Epithelial cell of esophagus (primary cell): ENCODE results near the gene MLST8.

Source experiments
- DNase-seq: peaks from one replicate; pipeline ENCODE4 v3.0.0; 2010; ENCODE audit warnings: low read depth
- H3K4me3 ChIP-seq: 2 replicates; pipeline ENCODE4 v1.5.1; 2011; ENCODE audit warnings: mild to moderate bottlenecking, low read length, control low read depth
- CTCF ChIP-seq: IDR thresholded peaks from 2 replicates; pipeline ENCODE4 v1.5.1; 2011; ENCODE audit warnings: low read depth, mild to moderate bottlenecking, low read length, control low read depth, inconsistent platforms; ENCODE audit not compliant: insufficient read depth; ENCODE audit errors: missing control alignments

Gene MLST8

DNA sequence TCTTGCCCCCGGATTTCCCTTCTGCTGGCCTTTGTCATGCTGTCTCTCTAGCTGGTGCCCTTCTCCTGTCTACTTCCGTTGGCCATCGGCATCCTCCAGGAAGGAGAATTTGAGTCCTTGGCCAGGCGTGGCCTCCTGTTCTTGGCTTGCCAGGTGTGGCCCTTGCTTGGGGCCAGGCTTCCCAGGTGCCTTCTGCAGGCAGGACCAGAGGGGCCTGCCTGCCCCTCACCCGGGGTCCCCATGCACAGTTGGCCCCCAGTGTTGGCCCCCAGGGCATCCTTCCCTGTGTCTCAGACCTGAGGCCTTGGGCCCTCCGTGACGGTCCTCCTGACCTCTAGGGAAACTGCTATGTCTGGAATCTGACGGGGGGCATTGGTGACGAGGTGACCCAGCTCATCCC is 2.6 kb downstream of the MLST8 start:
- DNase-seq: no peak

GRCh38 chr16:2208308-2208707 is 3.1 kb downstream of the MLST8 start:
- H3K4me3 ChIP-seq: no peak overlapping the region
- DNase-seq: no peak
- TF ChIP-seq CTCF: no peak

More for the DNA sequence above, 2.6 kb downstream of the MLST8 start:
- H3K4me3 ChIP-seq: no peak overlapping the region
- TF ChIP-seq CTCF: no peak

GRCh38 chr16:2208772-2209171 is 3.5 kb downstream of the MLST8 start:
- TF ChIP-seq CTCF: no peak
- no peak for DNase-seq
- no peak overlapping the region for H3K4me3 ChIP-seq

- no peak overlapping the region for H3K4me3 ChIP-seq
- DNase-seq: no peak
- no peak for TF ChIP-seq CTCF
These were observed 4.2 kb downstream of the MLST8 start for GRCh38 chr16:2209258-2210008.

DNA sequence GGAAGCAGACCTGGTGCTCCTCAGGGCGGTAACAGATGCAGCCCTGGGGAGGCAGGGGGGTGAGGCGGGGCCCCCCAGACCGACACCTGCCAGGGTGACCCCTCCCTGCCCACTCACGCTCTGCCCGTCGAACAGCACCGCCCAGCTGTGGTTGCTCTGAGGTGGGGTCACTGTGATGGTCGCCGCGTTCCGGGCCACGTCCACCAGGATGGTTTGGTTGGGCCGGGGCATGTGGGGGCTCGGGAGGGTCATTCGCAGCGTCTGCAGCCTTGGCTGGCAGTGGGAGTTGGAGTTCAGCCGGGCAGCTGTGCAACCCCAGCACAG is 4.7 kb downstream of the MLST8 start:
- no peak for DNase-seq
- H3K4me3 ChIP-seq: no peak overlapping the region
- TF ChIP-seq CTCF: no peak

- no peak within 1 kb of the TSS for H3K4me3 ChIP-seq
- DNase-seq: no peak
- TF ChIP-seq CTCF: no peak
These were observed 5.4 kb downstream of the MLST8 start, which contains the start of gene BRICD5 for GRCh38 chr16:2210386-2211365. BRICD5 (minus strand) TSS chr16:2210863; CDS start chr16:2210833, 30 bp downstream.
